AG09309 (cell line): ENCODE data around the gene OR13J1.
A peak's percentile ranks its signal among the peaks of the same experiment; 100 is the strongest.

Experiments
- DNase-seq: peaks from one replicate; pipeline ENCODE4 v3.0.0-alpha.2; 2010; ENCODE audit warnings: low read depth
- H3K4me3 ChIP-seq: 2 replicates; pipeline ENCODE4 v1.5.1; 2011; ENCODE audit warnings: mild to moderate bottlenecking, low read depth, low read length, moderate library complexity; ENCODE audit not compliant: control insufficient read depth
- TF ChIP-seq, protein P1 (sequence below): IDR thresholded peaks from 2 replicates; pipeline ENCODE4 v1.5.1; 2011; ENCODE audit warnings: mild to moderate bottlenecking, low read depth, low read length, inconsistent platforms; ENCODE audit not compliant: insufficient read depth, control insufficient read depth; ENCODE audit errors: missing control alignments

Gene OR13J1

DNA sequence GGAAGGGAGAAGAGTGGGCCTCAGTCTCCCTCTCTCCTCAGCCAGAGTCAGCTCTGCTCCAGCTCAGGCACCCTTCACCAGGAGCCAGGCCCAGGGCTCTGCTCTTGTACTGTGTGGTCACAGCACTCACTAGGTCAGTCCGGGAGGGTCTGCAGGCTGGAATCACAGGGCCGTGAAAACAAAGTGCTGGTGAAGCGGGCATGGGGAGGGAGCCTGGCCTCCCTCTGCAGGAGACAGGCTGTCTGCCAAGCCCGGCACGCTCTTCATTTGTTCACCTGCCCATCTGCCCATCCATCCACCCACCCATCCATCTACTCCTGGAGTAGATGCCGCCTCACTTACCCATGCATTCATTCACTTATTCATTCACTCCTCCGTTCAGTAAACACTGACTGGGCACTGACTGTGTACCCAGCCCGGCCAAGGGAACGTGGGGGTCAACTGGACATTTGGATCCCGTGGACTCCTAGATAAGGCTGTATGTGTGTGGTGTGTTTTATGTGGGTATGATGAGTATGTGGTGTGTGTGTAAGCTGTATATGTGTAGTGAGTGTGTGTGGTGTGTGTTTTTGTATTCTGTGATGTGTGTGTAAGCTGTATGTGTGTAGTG lies 42.7 kb upstream of the OR13J1 start:
- H3K4me3 ChIP-seq, result no peak overlapping the region
- TF ChIP-seq, protein P1, sequence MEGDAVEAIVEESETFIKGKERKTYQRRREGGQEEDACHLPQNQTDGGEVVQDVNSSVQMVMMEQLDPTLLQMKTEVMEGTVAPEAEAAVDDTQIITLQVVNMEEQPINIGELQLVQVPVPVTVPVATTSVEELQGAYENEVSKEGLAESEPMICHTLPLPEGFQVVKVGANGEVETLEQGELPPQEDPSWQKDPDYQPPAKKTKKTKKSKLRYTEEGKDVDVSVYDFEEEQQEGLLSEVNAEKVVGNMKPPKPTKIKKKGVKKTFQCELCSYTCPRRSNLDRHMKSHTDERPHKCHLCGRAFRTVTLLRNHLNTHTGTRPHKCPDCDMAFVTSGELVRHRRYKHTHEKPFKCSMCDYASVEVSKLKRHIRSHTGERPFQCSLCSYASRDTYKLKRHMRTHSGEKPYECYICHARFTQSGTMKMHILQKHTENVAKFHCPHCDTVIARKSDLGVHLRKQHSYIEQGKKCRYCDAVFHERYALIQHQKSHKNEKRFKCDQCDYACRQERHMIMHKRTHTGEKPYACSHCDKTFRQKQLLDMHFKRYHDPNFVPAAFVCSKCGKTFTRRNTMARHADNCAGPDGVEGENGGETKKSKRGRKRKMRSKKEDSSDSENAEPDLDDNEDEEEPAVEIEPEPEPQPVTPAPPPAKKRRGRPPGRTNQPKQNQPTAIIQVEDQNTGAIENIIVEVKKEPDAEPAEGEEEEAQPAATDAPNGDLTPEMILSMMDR, result no peak

DNA sequence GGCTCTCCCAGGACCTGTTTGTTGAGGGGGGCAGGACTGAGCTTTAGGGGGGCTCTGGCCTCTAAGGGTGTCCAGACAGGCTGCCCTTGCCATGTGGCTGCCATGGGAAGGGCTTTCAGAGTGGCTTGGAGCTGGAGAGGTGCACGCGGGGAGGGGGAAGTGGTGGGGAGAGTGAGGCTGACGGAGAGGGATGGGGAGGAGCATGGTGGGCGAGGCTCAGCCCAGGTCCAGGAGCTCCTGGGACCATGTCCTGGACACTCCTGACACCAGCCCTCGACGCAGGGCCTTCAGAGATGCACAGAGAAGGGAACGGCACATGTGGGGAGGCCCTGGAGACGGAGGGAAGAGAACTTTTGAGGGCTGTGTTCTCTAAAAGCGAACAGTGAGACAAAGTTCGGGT lies 41.5 kb upstream of the OR13J1 start:
- no peak overlapping the region for H3K4me3 ChIP-seq
- TF ChIP-seq, protein P1, result no peak
- no peak for DNase-seq

More for the DNA sequence above, 42.7 kb upstream of the OR13J1 start:
- no peak for DNase-seq

DNA sequence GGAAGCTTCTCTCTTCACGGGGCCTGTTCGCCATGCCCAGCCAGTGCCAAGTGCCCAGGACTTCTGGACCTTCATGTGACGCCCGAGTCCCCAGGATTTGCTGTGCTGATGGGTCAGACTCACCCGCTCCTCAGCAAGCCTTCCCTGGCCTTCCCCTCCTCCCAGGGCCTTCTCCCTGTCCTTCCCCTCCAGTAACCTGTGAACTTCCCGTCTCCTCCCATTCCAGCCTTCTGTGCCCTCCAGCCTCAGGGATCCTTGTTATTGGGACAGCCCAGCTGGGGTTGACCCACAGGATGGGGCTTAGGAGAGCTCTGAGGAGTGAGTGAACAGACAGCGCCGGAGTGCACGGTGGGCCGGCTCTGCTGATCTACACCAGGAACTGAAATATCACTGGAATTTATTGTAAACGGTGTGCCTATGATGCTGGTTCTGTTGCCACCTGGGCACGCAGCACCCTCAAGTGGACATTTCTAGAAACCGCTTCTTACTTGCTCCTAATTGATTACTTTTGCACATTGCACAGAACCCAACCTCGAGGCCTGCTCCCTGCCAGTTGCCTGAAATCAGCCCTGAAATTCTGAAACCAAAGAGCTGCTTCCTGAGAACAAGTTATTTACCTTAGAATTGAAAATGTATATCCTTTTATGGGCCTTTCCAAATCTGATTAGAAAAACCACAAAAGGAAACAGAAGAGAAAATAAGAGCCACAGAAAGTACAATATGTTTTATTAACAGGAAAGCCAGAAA lies 40.6 kb upstream of the OR13J1 start:
- H3K4me3 ChIP-seq, result no peak overlapping the region
- no peak for DNase-seq
- TF ChIP-seq, protein P1, result peak; percentile 65

DNA sequence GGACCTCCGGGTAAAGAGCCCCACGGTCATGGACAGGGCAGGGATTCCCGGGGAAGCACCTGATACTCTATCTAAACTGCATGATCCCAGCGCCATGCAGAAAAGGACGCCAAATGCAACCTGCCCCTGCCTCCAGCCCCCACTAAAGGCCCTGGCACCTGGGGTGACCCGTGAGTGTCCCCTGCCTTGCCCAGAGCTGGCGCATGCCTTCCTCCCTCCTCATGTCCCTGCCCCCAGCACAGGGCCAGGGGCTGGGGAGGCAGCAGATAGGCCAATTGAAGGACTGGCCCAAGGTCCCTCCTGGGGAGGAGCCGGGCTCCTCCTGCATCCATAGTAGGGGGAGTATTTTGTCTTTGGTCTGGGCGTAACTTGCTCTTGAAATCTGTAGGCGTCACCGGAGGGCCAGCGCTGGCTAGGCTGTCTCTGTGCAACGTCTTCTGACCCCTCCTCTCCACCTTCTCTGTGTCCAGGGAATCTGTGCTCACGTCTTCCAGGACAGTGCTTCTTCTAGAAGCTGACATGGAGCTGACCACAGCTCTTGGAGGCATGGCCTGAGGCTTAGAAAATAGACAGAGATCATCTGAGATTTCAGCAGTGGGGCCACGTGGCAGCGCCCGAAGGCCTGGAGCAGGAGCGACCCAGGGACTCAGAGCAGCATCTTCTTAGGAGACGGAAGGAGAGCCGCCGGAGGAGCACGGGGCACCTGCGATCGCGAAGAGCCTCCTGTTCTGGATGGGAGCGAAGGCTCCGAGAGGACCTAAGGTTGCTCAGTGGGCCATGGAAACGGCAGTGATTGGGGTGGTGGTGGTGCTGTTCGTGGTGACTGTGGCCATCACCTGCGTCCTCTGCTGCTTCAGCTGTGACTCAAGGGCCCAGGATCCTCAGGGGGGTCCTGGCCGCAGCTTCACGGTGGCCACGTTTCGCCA lies 39.7 kb upstream of the OR13J1 start:
- DNase-seq, result no peak
- TF ChIP-seq, protein P1, result no peak
- no peak overlapping the region for H3K4me3 ChIP-seq

DNA sequence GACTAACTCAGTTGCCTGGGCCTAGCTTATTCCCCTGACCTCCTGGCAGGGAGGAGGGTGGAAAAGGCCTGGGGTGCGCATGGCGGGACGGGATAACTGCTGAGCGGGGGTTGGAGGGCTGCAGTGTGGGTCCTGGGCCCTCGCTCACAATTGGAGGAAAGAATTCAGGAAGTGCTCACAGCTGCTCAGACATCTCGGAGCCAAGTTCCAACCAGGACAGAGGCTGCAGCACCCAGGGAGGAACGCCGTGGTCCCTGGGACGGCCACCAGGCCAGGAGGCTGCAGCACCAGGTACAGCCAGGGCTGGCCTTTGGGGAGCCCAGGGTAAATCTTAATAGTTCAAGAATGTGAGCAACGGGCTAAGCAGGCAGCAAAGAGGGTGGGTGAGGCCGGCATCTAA lies 39.1 kb upstream of the OR13J1 start, which contains the start of gene SPAAR:
Gene SPAAR (plus strand): TSS at position 217 of the 400 bp plus-strand sequence. CDS start 974 bp downstream, outside the sequence.
- no peak for DNase-seq
- H3K4me3 ChIP-seq, result no peak within 1 kb of the TSS

More for the DNA sequence above, 39.1 kb upstream of the OR13J1 start, which contains the start of gene SPAAR:
- TF ChIP-seq, protein P1, result no peak
